Caco-2 (cell line): ENCODE measurements around the gene ADGRV1. TPM values are rescaled to one million over a fixed set of nuclear protein-coding genes. Genes with fewer than 3 reads are reported as not detected.

ENCODE experiments used
- BruUV-seq: library from RNA; stranded (reverse); fragments of 400-500 nt; replicated peaks from 2 replicates; lab custom pipeline; 2021; lab: Mats Ljungman, UMichigan
- CTCF ChIA-PET: fragments of 300-600 bp; sonication (Branson Sonifier 250); formaldehyde crosslinking; loops from one replicate; lab custom pipeline; 2022; ENCODE audit warnings: antibody characterized with exemption; lab: Charles Lee
- POLR2A ChIA-PET: fragments of 300-600 bp; sonication (Branson Sonifier 250); formaldehyde crosslinking; loops from one replicate; lab custom pipeline; 2022; ENCODE audit warnings: antibody characterized with exemption; lab: Charles Lee
- DNase-seq, 2 experiments: peaks; one replicate each; pipeline versions ENCODE4 v3.0.0 to v3.0.0-alpha.2; 2020 to 2022
- H3K27me3 ChIP-seq: replicated peaks from 2 replicates; pipeline ENCODE4 v1.6.0; 2011; ENCODE audit warnings: low read length; ENCODE audit not compliant: control insufficient read depth, insufficient read depth
- H3K36me3 ChIP-seq: 2 replicates; pipeline ENCODE4 v1.5.1; 2011; ENCODE audit warnings: low read length; ENCODE audit not compliant: control insufficient read depth, insufficient read depth
- H3K4me1 ChIP-seq: fragments of 250-450 bp; sonication (Bioruptor Pico); 2 replicates; pipeline ENCODE4 v1.5.1; 2020; ENCODE audit warnings: mild to moderate bottlenecking
- H3K4me3 ChIP-seq: 2 replicates; pipeline ENCODE4 v1.5.1; 2011; ENCODE audit warnings: low read depth, mild to moderate bottlenecking, control low read depth, low read length
- H3K9me3 ChIP-seq: fragments of 250-450 bp; sonication (Bioruptor Pico); 2 replicates; pipeline ENCODE4 v1.5.1; 2020; ENCODE audit warnings: mild to moderate bottlenecking, moderate library complexity
- H3K27ac Mint-ChIP-seq: one replicate; pipeline ENCODE4 v1.8.0; 2022; ENCODE audit warnings: mixed read lengths; ENCODE audit not compliant: unreplicated experiment
- H3K27me3 Mint-ChIP-seq: one replicate; pipeline ENCODE4 v1.8.0; 2022; ENCODE audit warnings: mixed read lengths; ENCODE audit not compliant: insufficient read depth, unreplicated experiment
- H3K36me3 Mint-ChIP-seq: one replicate; pipeline ENCODE4 v1.8.0; 2022; ENCODE audit warnings: mild to moderate bottlenecking, mixed read lengths; ENCODE audit not compliant: insufficient read depth, unreplicated experiment
- H3K4me1 Mint-ChIP-seq: one replicate; pipeline ENCODE4 v1.8.0; 2022; ENCODE audit warnings: low read depth, mixed read lengths; ENCODE audit not compliant: unreplicated experiment
- H3K4me3 Mint-ChIP-seq: one replicate; pipeline ENCODE4 v1.8.0; 2022; ENCODE audit warnings: mild to moderate bottlenecking, moderate library complexity, mixed read lengths; ENCODE audit not compliant: unreplicated experiment
- H3K9me3 Mint-ChIP-seq: one replicate; pipeline ENCODE4 v1.8.0; 2022; ENCODE audit warnings: mixed read lengths; ENCODE audit not compliant: unreplicated experiment
- intact Hi-C: fragments of 100-400 bp; cut with micrococcal nuclease; formaldehyde crosslinking; loops from one replicate; pipeline ENCODE4 v1.10.0; 2022; ENCODE audit not compliant: unreplicated experiment
- total RNA-seq: library from RNA; stranded (reverse); gene quantifications from 2 replicates; pipeline ENCODE4 v1.2.3, GENCODE V29; 2022
- TF ChIP-seq, protein P1 (sequence below), 2 experiments: fragments of 200-600 bp in 1 of 2; IDR thresholded peaks; 1 replicate in 1 of 2; 2 replicates in 1 of 2; pipeline versions ENCODE4 v1.5.1 to v1.8.0; 2011 to 2022; ENCODE audit warnings: antibody characterized with exemption in 1 of 2, control low read depth in 1 of 2, inconsistent platforms in 1 of 2, low read depth in 1 of 2, low read length in 1 of 2, mild to moderate bottlenecking in 1 of 2, moderate library complexity in 1 of 2; ENCODE audit not compliant: insufficient read depth in 1 of 2, severe bottlenecking in 1 of 2, unreplicated experiment in 1 of 2

Gene ADGRV1
- total RNA-seq, 1 experiment from 2014 or later = 23.2 TPM

DNA sequence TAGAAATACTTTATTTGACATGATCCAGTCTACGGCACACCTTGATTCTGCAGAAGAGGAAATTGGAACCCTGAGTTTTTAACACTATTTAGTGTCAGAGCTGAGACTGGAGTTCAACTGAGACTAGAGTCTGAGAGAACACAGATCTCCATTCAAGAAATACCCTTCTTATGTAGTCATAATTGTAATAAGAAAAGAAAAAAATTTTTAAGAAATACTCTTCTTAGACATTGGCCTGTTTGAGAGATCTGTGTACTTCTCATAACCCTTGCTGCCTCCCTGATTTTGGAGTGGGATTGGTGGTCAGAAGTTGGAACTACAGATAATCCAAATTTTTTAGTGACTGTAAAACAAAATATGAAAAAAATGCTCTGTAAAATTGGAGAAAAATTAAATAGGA, 571.2 kb downstream of the ADGRV1 start:
- H3K27ac Mint-ChIP-seq = no peak overlapping the region
- no peak for DNase-seq
- H3K4me3 Mint-ChIP-seq = no peak overlapping the region
- intact Hi-C loops = no loop called here
- Histone ChIP-seq H3K4me3 (no peak overlapping the region), H3K27me3 (no peaks in the 10 kb centered on the region), H3K9me3 (no peaks in the 10 kb centered on the region), H3K36me3 (no peaks in the 10 kb centered on the region), H3K4me1 (no peaks in the 10 kb centered on the region)
- TF ChIP-seq, protein P1, sequence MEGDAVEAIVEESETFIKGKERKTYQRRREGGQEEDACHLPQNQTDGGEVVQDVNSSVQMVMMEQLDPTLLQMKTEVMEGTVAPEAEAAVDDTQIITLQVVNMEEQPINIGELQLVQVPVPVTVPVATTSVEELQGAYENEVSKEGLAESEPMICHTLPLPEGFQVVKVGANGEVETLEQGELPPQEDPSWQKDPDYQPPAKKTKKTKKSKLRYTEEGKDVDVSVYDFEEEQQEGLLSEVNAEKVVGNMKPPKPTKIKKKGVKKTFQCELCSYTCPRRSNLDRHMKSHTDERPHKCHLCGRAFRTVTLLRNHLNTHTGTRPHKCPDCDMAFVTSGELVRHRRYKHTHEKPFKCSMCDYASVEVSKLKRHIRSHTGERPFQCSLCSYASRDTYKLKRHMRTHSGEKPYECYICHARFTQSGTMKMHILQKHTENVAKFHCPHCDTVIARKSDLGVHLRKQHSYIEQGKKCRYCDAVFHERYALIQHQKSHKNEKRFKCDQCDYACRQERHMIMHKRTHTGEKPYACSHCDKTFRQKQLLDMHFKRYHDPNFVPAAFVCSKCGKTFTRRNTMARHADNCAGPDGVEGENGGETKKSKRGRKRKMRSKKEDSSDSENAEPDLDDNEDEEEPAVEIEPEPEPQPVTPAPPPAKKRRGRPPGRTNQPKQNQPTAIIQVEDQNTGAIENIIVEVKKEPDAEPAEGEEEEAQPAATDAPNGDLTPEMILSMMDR (IDR thresholded peaks at IDR 0.05; ENCODE audit: insufficient read depth in 1 of 2, low read depth in 1 of 2, low read length in 1 of 2, severe bottlenecking in 1 of 2, unreplicated experiment in 1 of 2) = no peak
- ChIA-PET POLR2A (no interaction called here), CTCF (no interaction called here)
- no peaks in the 10 kb centered on the region for H3K9me3 Mint-ChIP-seq
- no peaks in the 10 kb centered on the region for H3K36me3 Mint-ChIP-seq
- no peaks in the 10 kb centered on the region for H3K27me3 Mint-ChIP-seq
- H3K4me1 Mint-ChIP-seq = no peaks in the 10 kb centered on the region
- BruUV-seq = no TSS peak

DNA sequence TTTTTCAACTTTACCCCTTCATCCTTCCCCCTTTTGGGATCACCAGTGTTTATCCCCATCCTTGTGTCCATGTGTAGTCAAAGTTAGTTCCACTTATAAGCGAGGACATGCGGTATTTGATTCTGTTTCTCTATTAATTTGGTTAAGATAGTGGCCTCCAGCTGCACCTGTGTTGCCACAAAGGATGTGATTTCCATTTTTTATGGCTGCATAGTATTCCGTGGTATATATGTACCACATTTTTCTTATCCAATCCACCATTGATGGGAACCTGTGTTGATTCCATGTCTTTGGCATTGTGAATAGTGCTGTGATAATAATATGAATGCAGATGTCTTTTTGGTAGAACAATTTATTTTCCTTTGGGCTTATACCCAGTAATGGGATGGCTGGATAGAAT, 572.2 kb downstream of the ADGRV1 start:
- no peaks in the 10 kb centered on the region for H3K27me3 Mint-ChIP-seq
- CTCF ChIA-PET = no interaction called here
- H3K36me3 Mint-ChIP-seq = no peaks in the 10 kb centered on the region
- no peak for DNase-seq
- no peaks in the 10 kb centered on the region for H3K36me3 ChIP-seq
- H3K4me1 Mint-ChIP-seq = peaks cover 4% of the 10 kb centered on the region
- no TSS peak for BruUV-seq
- H3K27me3 ChIP-seq = no peaks in the 10 kb centered on the region
- H3K4me1 ChIP-seq = peaks cover 4% of the 10 kb centered on the region
- H3K9me3 ChIP-seq = no peaks in the 10 kb centered on the region
- TF ChIP-seq, protein P1 (IDR thresholded peaks at IDR 0.05; ENCODE audit: insufficient read depth in 1 of 2, low read depth in 1 of 2, low read length in 1 of 2, severe bottlenecking in 1 of 2, unreplicated experiment in 1 of 2) = no peak
- intact Hi-C loops = no loop called here
- H3K9me3 Mint-ChIP-seq = no peaks in the 10 kb centered on the region
- no peak overlapping the region for H3K4me3 Mint-ChIP-seq
- no peak overlapping the region for H3K4me3 ChIP-seq
- POLR2A ChIA-PET = no interaction called here
- H3K27ac Mint-ChIP-seq = no peak overlapping the region

- Histone ChIP-seq H3K4me3 (no peak overlapping the region), H3K27me3 (no peaks in the 10 kb centered on the region), H3K9me3 (no peaks in the 10 kb centered on the region), H3K36me3 (no peaks in the 10 kb centered on the region), H3K4me1 (peaks cover 9% of the 10 kb centered on the region)
- Mint-ChIP-seq H3K9me3 (no peaks in the 10 kb centered on the region), H3K4me3 (no peak overlapping the region), H3K27ac (no peak overlapping the region), H3K36me3 (no peaks in the 10 kb centered on the region), H3K4me1 (peaks cover 7% of the 10 kb centered on the region), H3K27me3 (no peaks in the 10 kb centered on the region)
- ChIA-PET POLR2A (no interaction called here), CTCF (no interaction called here)
- no TSS peak for BruUV-seq
- TF ChIP-seq, protein P1 (IDR thresholded peaks at IDR 0.05; ENCODE audit: insufficient read depth in 1 of 2, low read depth in 1 of 2, low read length in 1 of 2, severe bottlenecking in 1 of 2, unreplicated experiment in 1 of 2) = no peak
- intact Hi-C loops = no loop called here
- no peak for DNase-seq
These were observed 574.0 kb downstream of the ADGRV1 start for GRCh38 chr5:91132550-91132949.
